HG03565 (cell line): ENCODE measurements around the gene C12orf75.
"Not testable (repeated sequence)": the region's sequence is repeated elsewhere in the genome, so short reads cannot be mapped to it uniquely, and the experiment has no call there.

Source experiments
- ATAC-seq: cut with Tn5 transposase; IDR thresholded peaks from one replicate; pipeline ENCODE4 v1.9.1; 2021; ENCODE audit warnings: mild to moderate bottlenecking, moderate library complexity; ENCODE audit not compliant: unreplicated experiment

C12orf75 gene

DNA sequence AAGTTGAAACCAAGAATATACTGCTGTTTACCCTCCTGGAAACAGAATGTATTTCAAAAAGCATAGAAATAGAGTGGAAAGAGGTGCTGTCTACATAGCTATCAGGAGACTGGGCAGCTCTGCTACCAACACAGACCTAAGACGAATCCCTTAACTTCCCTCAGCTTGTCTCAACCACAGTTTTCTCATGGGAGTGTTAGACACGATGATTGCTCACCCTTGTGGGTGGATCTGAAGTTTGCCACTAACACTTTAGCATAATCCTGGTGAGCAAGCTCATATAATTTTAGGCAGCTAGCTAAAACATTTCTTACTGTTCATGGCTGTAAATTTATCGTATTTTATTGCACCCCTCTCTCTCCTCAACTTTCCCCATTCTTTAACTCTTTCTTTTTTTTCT lies 38.5 kb downstream of the C12orf75 start:
- ATAC-seq: no peak

DNA sequence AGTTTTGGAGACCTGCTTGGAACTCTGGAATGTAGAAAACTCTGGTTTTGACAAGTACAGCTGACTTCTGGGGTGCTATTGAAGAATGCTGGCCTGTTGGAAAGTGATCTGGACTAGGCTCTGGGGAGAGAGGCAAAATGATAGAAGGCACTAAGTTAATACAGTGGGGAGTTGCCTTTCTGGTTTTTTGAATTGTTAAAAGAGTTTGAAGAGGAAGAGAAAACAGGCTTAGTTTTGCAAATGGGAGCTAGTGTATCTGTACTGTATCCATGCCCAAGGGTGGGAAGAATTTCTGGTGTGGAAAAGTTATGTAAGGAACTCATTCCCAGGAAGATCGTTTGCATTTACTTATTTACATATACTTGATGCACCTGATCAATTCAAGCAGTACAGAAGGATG lies 43.8 kb downstream of the C12orf75 start:
- ATAC-seq: no peak

DNA sequence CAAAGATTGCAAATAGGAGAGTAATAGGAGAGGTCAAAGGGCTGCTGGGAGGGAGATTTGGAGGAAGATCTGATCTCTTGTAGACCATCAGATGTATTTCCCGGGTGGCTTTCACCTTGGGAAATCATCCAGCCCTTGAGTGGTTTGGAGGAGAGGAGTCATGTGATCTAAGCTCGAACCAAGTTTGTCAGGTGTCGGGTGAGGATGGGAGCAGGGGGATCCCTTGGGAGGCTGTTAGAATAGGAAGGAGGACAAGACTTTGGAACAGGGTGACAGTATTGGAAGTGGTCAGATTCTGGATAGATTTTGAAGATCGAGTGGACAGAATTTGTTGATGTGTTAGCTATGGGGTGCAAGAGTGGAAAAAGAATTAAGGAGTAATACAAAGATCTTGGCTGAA lies 46.6 kb downstream of the C12orf75 start:
- no peak for ATAC-seq

DNA sequence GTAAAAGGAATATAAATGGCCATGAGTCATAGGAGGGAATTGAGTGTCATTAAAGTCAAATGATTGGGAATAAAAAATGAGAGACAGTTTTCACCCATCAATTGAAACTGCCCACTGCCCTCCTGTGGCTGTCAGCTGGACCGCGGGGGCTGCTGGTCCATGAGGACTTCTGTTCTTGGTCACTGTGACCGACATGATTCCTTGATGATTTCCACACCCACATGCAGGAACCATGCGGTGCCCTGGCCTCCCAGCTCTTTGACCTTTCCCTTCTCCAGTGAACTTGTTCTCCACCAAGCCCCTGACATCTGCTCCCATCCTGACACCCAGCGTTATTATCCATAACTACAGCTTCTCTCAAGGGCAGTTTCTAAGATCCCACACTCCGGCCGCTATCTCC lies 48.4 kb downstream of the C12orf75 start:
- ATAC-seq: no peak

DNA sequence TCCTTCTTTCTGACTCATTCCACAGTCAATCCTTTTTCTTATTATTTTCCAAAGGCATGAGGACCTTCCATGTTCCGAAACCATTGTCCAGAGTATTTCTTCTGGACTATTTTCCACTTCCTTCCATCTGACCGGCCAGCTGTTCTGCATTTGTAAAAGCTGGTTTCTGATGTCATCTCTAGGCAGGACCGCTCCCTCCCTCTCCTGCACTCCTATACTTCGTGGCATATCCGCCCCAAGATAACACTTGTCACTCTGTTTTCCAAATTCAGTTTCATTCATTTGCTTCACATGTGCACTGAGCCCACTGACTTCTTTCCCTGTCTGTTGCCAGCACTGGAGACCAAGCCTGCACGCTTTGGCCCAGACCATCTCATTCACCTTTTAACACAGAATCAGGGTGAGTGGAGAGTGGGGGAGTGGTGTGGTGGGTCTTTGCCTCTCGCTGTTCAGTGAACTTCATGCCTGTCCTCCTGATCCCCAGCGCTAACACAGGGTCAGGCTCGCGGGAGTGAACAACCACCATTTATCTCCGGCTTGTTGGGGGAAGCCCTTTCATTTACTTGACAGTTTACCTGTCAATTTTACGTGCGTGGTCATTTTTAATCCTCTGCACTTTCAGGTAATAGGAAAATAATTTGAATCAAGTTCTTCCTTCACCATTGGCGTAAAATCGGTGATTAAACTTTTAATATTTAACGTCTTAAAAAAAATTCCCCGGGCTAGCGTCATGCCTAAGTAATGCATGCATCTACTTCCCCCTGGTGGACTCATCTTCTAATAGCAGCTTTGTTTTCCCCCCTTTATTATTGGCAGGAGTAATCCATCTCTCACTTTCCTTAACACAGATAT lies 52.5 kb downstream of the C12orf75 start:
- ATAC-seq: no peak

DNA sequence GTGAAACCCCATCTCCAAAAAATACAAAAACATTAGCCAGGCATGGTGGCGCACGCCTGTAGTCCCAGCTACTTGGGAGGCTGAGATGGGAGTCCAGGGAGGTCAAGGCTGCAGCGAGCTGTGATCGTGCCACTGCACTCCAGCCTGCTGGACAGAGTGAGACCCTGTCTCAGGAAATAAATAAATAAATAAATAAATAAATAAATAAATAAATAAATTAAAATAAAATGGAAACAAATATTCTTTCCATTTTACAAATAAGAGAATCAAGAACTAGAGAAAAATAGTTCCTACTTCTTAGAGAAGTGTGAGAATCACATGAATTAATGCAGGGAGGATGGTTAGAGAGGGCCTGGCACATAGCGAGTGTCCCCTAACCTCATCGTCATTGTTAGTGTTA lies 53.7 kb downstream of the C12orf75 start:
- no peak for ATAC-seq

DNA sequence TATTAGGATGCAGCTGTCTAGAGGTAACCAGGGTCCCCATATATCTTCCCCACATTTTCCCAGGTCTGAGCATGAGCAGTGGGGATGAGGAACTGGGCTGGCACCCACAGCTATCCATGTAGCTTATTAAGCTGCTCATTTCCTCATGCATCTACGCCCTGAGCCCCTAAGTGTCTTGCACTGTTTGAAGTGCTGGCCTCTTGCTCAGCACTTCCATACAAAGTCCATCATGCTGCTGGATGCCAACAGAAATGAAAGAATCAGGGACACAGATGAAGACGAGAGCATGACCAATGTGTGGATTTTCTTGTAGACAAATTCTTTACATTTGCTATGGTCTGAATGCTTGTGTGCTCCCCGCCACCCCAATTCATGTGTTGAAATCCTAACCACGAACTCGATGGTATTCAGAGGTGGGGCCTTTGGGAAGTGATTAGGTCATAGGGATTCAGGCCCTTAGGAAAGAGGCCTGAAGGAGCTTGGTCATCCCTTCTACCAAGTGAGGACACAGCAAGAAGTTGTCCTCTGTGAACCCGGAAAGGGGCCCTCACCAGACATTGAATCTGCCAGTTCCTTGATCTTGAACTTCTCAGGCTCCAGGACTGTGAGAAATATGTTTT lies 54.5 kb downstream of the C12orf75 start:
- ATAC-seq: no peak

DNA sequence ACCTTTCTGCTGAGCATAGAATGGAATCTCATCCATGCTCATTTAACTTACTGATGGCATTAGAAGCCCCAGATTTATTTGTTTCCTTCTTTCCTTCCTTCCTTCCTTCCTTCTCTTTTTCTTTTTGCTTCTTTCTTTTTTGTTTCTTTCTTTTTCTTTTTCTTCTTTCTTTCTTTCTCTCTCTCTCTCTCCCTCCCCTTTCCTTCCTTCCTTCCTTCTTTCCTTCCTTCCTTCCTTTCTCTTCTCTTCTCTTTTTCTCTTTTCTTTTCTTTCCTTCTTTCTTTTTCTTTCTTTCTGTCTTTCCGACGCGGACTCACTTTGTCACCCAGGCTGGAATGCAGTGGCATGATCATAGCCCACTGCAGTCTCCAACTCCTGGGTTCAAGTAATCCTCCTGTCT lies 55.9 kb downstream of the C12orf75 start:
- ATAC-seq: no peak

DNA sequence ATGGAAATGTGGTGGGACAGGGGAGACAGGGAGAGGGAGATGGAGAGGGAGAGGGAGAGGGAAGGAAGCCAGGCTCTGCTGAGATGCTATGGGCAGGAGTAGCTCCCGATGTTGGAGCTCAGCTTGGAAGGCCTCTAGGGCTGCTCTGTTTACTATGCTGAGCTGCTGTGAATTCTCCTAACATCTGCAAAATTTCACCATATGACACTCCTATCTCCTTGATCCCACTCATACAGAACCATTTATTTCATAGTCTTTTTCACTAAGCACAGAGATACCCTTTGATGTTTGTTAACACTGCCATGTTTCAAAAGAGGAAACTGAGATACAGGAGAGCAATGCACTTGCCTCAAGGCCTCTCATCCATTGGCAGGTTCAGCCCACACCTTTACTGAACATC lies 60.7 kb downstream of the C12orf75 start:
- ATAC-seq: no peak

DNA sequence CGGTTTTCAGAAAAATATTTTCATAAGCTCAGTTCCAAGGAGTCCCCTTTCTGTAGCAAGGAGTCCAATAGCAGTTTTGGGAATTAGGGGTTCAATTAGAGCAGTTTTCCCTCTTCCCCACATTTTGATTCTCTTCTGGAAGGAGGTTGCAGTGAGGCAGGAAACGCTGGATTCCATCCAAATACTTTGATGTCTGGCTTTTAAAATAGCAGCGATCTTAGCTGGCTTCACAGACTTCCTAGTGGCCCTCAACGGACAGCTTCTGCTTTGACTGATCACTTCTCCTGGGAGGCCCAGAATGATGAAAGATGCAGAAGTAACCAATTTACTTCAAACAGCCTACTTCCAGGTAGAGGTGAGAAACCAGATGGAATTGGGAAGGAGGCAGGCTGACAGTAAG lies 63.1 kb downstream of the C12orf75 start:
- ATAC-seq: no peak

DNA sequence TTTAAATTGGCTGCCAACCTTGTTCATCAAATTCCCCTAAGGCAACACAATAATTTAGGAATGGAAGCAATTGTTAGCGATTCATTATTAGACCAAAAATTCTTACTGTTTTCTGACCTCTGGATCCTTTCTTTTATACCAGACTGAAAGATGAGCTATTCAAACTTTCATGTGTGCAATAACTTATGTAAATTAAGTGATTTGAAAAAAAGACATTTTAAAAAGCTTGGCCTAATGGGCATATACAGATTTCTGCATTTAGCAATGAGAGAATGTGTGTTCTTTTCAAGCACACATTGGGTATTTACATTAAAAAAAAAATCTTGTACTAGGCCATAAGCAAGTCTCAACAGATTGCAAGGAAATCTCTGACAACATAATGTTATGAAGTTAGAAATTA lies 65.5 kb downstream of the C12orf75 start:
- no peak for ATAC-seq

DNA sequence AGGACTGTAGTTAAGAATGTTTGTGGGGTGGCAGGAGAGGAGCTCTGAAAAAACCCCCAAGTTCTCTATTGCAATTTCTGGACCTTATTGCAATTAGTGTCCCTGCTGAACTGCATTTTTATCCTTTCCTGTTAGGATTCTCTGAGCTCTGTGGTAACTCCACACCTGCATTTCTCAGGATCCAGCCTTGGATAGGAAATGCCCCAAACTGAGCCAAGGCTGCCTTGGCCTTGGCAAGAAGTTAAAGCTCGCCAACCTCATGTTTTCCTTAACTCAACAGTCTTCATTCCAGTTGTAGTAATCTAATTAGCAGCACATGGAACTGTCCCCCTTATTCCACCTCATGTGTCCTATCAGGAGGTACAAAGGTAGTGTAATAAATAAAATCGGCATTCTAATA lies 66.5 kb downstream of the C12orf75 start:
- ATAC-seq: no peak

DNA sequence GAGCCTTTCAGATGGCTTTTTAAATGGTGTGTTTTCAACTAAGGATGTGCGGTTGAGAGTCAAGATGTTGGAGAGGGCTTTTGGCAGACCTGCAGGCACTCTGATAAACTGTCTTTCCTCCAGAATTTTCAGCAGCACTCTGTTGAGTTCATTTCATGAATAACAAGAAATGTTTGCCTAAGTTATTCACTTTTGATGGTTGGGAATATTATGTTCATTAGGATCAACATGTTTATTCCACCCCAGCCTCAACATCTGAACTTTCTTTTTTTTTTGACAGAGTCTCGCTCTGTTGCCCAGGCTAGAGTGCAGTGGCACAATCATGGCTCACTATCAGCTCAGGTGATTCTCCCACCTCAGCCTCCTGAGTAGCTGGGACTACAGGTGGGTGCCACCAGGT lies 68.4 kb downstream of the C12orf75 start:
- ATAC-seq: no peak

DNA sequence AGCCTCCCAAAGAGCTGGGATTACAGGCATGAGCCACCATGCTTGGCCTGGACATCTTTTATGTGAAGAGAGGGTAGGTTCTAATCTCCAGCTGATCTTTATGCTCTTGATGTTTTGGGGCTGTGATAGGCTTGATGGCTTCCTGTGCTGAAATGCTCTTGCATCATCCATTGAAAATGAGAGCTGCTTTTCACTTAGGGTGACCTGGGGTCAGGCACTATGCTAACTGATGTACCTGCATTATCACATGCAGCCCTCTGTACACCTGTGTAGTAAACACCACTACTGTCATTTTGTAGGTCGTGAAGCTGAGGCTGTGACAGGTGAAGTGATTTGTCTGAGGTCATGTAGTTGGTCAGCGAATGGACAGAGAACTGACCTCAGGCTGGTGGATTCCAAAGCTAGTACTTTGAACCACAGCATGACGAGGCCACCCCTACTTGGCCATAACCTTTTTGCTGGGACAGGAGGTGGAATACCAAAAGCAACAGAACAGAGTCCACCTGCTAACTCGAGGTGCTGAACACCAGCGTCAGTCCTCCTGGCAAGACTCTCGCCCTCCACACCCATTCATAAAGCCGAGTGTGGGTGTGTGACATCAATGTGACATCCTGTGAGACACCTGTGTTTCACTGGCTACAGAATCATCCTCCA lies 69.1 kb downstream of the C12orf75 start:
- ATAC-seq: no peak

DNA sequence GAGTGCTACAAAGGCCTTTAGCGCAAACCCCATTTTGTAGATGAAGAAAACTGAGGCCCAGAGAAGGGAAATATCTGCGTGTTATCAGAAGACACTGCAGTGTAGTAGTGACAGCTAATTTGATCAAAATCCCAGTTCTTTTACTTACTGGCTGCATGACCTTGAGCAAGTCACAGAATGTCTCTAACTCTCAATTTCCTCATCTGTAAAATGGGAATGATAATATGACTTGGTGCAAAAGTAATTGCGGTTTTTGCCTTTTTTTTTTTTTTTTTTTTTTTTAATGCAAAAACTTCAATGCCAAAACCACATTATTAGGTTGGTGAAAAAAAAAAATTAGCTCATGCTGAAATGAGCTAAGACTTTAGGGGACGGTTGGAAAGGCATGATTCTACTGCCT lies 69.7 kb downstream of the C12orf75 start:
- ATAC-seq: no peak

DNA sequence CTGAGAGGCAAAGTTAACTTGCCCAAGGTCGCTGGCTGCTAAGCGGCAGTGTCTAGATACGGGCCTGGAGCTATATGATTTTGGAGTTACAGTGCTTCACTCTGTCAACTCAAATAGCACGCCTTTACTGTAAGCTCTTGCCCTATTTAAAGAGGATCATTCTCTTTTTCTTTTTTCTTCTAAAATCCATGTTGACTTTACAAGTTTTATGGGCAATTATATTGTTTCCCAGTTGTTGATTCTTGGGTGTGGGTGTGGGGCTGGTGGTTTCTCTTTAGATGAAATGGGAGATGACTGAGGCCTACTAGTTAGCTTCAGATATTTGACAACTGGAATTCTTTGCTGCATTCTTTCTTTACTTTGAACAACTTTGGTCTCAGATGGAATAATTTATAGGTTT lies 70.7 kb downstream of the C12orf75 start:
- ATAC-seq: no peak

DNA sequence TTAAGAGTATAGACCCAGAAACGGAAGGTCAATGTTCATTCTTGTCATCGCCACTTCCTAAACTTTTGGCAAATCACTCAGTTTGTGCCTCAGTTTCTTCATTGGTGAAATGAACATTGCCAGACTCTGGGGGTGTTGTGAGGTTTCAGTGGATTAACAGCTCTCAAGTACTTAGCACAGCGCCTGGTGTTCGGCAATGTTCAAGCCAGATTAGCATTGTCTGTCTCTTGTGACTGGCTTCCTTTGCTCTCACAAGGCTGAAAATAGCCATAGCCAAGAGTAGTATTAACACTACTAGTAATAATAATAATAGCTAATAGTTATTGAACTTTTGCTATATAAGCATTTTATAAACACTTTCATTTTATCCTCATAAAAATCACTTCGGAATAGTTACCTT lies 71.9 kb downstream of the C12orf75 start:
- no peak for ATAC-seq

DNA sequence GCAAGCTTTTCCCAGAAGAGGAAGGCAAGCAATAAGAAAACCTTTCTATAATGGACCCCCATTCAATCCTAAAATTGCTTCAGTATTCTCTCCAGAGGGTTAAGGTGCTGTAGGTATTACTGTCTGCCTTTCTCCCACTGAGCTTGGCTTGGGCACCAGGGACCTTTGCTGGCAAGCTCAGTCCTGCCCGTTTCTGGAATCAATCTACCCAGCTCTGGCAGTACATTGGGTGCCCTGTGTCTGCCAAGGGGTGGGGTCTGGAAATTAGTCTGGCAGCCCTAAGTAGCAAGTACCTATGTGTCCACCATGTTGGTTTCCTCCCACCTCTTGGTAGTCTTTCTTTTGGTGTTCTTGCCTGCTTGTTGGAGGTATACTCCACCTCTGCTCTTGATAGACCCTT lies 72.6 kb downstream of the C12orf75 start:
- no peak for ATAC-seq

DNA sequence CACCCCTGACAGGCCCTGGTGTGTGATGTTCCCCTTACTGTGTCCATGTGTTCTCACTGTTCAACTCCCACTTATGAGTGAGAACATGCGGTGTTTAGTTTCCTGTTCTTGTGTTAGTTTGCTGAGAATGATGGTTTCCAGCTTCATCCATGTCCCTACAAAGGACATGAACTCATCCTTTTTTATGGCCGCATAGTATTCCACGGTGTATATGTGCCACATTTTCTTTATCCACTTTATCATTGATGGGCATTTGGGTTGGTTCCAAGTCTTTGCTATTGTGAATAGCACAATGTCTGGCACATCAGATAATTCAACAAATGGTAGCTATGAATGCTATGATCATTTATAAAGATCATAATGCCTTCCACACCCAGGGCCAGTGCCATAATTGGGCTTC lies 73.6 kb downstream of the C12orf75 start:
- not testable (repeated sequence) for ATAC-seq

DNA sequence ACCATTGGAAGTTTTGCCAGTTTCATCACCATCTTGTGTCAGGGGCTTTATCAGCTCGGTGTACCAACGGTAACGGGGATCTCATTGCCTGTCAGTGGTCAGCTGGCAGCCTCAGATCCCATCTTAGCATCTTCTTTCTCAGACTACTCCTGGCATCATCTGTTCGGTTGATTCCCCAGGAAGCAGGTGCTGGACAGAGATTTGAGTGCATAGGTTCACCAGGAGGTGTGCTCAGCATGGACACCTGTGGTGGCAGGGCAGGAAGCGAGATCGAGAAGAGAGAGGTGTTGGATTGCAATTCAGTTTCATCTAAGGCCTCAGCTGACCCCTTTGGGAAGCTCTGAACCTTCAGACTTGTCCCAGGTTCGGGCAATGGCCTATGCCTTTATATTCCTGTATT lies 76.0 kb downstream of the C12orf75 start:
- no peak for ATAC-seq

DNA sequence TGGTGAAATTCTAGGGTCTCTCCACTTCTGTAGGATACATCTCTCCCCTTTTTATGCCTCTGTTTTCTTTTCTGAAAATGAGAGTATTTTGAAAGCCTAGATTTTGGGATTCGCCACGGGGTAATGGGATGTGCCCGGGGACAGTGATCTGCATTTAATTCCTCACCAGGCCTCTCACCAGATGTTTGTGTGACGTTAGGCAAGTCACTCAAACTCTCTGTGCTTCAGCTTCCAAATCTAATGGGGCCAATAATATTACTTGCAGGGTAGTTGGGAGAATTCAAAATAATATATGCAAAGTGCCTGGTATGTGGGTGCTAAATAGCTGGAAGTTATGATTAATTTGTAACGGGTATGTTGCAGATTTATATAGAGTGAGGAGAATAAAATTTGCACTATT lies 78.8 kb downstream of the C12orf75 start:
- ATAC-seq: no peak

DNA sequence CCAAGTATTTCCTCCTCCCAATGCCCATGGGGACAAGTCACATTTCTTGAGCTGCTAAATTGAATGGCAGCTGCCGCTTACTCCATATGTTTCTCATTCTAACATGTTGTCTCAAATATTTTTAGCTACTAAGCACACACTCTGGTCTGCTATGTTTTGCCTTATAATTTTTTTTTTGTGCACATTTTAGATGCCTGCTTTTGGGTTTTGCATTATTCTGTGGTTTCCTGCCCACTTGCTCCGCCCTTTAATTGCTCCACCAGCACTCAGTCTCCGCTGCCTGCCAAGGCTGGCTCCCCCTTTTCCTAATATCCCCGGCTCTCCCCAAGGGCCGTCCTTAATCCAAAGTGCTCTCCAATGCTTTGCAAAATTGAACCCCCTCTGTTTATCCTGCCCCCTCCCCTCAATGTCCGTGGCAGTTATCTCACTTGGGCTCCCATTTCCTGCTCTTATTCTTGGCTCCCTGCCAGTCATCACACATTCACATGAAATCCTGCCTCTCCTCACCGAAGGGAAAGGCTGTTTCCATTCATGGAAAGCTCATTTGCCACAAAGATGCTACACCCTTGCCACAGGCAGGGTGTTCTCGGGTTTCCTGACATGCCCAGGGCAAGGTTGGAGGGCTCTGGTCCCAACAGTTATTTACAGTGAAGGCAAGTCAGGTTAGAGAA lies 79.4 kb downstream of the C12orf75 start:
- no peak for ATAC-seq
